Cardiac septum (tissue), 1 donor: ENCODE results near the gene JARID2. TPM values are rescaled to one million over a fixed set of nuclear protein-coding genes. Genes with fewer than 3 reads are reported as not detected.

Source experiments
- DNase-seq: peaks from one replicate; pipeline ENCODE4 v3.0.0-alpha.2; 2020; ENCODE audit warnings: low spot score
- intact Hi-C: fragments of 100-400 bp; cut with DNase I; formaldehyde crosslinking; loops from one replicate; pipeline ENCODE4 v1.14.0; 2022
- total RNA-seq: library from RNA; stranded (reverse); fragmentation: NEBNext Ultra II Directional; extraction: Animal tissue kit (Norgen Biotek cat#: 25700); gene quantifications from one replicate; pipeline ENCODE4 v1.2.1, GENCODE V29; 2021
- donor health status: DM: no; HTN: no; CAD: no.

The JARID2 gene
- total RNA-seq, 1 donor from 2014 or later, result 4.5 TPM

- DNase-seq, result no peak
- intact Hi-C loops, result no loop called here
Observed at GRCh38 chr6:15260099-15260821, 14.4 kb downstream of the JARID2 start.

- no peak for DNase-seq
- intact Hi-C loops, result no loop called here
Observed at GRCh38 chr6:15263780-15264374, 18.0 kb downstream of the JARID2 start.

- intact Hi-C loops, result no loop called here
- DNase-seq, result no peak
Observed at GRCh38 chr6:15264412-15264811, 18.5 kb downstream of the JARID2 start.

- intact Hi-C loops, result no loop called here
- DNase-seq, result no peak
Observed at GRCh38 chr6:15264902-15265761, 19.3 kb downstream of the JARID2 start.

- intact Hi-C loops, result no loop called here
- DNase-seq, result no peak
Observed at GRCh38 chr6:15265787-15266186, 19.9 kb downstream of the JARID2 start.

GRCh38 chr6:15266423-15266996 is 20.6 kb downstream of the JARID2 start:
- intact Hi-C loops, result no loop called here
- DNase-seq, result no peak

- intact Hi-C loops, result no loop called here
- DNase-seq, result no peak
Observed at GRCh38 chr6:15267221-15267620, 21.4 kb downstream of the JARID2 start.

- intact Hi-C loops, result no loop called here
- DNase-seq, result no peak
Observed at GRCh38 chr6:15268137-15268908, 22.5 kb downstream of the JARID2 start.

GRCh38 chr6:15269011-15269410 is 23.1 kb downstream of the JARID2 start:
- no peak for DNase-seq
- intact Hi-C loops, result no loop called here

- DNase-seq, result no peak
- intact Hi-C loops, result no loop called here
Observed at GRCh38 chr6:15269619-15270018, 23.8 kb downstream of the JARID2 start.

GRCh38 chr6:15270402-15270801 is 24.5 kb downstream of the JARID2 start:
- DNase-seq, result no peak
- intact Hi-C loops, result no loop called here

GRCh38 chr6:15272562-15272961 is 26.7 kb downstream of the JARID2 start:
- DNase-seq, result no peak
- intact Hi-C loops, result no loop called here

- DNase-seq, result no peak
- intact Hi-C loops, result no loop called here
Observed at GRCh38 chr6:15274692-15275387, 29.0 kb downstream of the JARID2 start.

- intact Hi-C loops, result no loop called here
- no peak for DNase-seq
Observed at GRCh38 chr6:15276036-15276985, 30.4 kb downstream of the JARID2 start.

GRCh38 chr6:15279047-15279661 is 33.3 kb downstream of the JARID2 start:
- DNase-seq, result no peak
- intact Hi-C loops, result no loop called here

GRCh38 chr6:15280028-15280427 is 34.2 kb downstream of the JARID2 start:
- DNase-seq, result no peak
- intact Hi-C loops, result no loop called here

- intact Hi-C loops, result no loop called here
- DNase-seq, result no peak
Observed at GRCh38 chr6:15280961-15281360, 35.1 kb downstream of the JARID2 start.
